Measurements from ENCODE around the gene RPP21. TPM values are rescaled to one million over a fixed set of nuclear protein-coding genes. Genes with fewer than 3 reads are reported as not detected.
A peak's percentile ranks its signal among the peaks of the same experiment; 100 is the strongest.

RPP21 gene
- total RNA-seq, 1 experiment from 2014 or later: 47.5 TPM

- H3K4me3 ChIP-seq (ENCODE audit: low read depth, low read length): no peak overlapping the region
Measured at GRCh38 chr6:30357678-30358540, 13.0 kb downstream of the RPP21 start.

DNA sequence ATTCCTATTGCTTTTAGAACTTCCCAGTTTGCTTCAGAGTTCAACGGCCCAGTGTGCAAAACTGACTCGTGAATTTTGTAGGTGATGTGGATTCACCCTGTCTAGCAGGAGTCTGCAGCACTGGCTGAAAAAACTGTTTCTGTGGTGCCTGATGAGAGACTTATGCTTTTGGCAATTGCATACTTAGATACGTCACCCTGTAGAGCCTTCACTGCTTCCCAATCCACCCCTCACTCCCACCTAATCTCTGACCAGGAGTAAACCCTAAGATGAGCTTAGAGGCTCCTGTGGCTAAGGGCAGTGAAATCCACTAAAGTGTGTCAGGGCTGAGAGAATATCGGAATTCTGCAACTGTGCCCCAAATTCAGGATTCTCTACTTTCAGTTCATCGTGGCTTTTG, 14.3 kb downstream of the RPP21 start:
- no peak overlapping the region for H3K4me3 Mint-ChIP-seq (ENCODE audit: unreplicated experiment)
- no peaks in the 10 kb centered on the region for H3K36me3 Mint-ChIP-seq (ENCODE audit: insufficient read depth, unreplicated experiment)
- H3K4me1 Mint-ChIP-seq (ENCODE audit: low read depth, unreplicated experiment): no peaks in the 10 kb centered on the region
- no peaks in the 10 kb centered on the region for H3K9me3 Mint-ChIP-seq (ENCODE audit: unreplicated experiment)
- no peak overlapping the region for H3K4me3 ChIP-seq (ENCODE audit: low read depth, low read length)
- intact Hi-C loops (cut with micrococcal nuclease; ENCODE audit: unreplicated experiment): loop anchor here (5.0 kb wide), 1 partner anchor 122 kb away; no protein-coding TSS in a partner anchor
- no peaks in the 10 kb centered on the region for H3K36me3 ChIP-seq (ENCODE audit: control insufficient read depth, insufficient read depth, low read length)
- H3K27me3 ChIP-seq (replicated peaks; ENCODE audit: control insufficient read depth, insufficient read depth, low read length): no peaks in the 10 kb centered on the region; the same call in 1 of the 2 replicates
- H3K27me3 Mint-ChIP-seq (ENCODE audit: insufficient read depth, unreplicated experiment): peaks cover 22% of the 10 kb centered on the region
- H3K9me3 ChIP-seq: no peaks in the 10 kb centered on the region
- POLR2A ChIA-PET: no interaction called here
- H3K4me1 ChIP-seq: no peaks in the 10 kb centered on the region
- no peak for DNase-seq
- no peak overlapping the region for H3K27ac Mint-ChIP-seq (ENCODE audit: unreplicated experiment)
- no TSS peak for BruUV-seq (replicated peaks)
- TF ChIP-seq, protein P1, sequence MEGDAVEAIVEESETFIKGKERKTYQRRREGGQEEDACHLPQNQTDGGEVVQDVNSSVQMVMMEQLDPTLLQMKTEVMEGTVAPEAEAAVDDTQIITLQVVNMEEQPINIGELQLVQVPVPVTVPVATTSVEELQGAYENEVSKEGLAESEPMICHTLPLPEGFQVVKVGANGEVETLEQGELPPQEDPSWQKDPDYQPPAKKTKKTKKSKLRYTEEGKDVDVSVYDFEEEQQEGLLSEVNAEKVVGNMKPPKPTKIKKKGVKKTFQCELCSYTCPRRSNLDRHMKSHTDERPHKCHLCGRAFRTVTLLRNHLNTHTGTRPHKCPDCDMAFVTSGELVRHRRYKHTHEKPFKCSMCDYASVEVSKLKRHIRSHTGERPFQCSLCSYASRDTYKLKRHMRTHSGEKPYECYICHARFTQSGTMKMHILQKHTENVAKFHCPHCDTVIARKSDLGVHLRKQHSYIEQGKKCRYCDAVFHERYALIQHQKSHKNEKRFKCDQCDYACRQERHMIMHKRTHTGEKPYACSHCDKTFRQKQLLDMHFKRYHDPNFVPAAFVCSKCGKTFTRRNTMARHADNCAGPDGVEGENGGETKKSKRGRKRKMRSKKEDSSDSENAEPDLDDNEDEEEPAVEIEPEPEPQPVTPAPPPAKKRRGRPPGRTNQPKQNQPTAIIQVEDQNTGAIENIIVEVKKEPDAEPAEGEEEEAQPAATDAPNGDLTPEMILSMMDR (IDR thresholded peaks at IDR 0.05; ENCODE audit: insufficient read depth in 1 of 2, low read depth in 1 of 2, low read length in 1 of 2, severe bottlenecking in 1 of 2, unreplicated experiment in 1 of 2): no peak
- CTCF ChIA-PET: interaction anchor here (1.0 to 1.4 kb wide), 2 partner anchors 39 to 94 kb away, joined by 4 to 5 read pairs; no protein-coding TSS in a partner anchor

More at GRCh38 chr6:30357678-30358540, 13.0 kb downstream of the RPP21 start:
- Mint-ChIP-seq H3K27me3 (ENCODE audit: insufficient read depth, unreplicated experiment) (peaks cover 22% of the 10 kb centered on the region), H3K4me3 (ENCODE audit: unreplicated experiment) (no peak overlapping the region), H3K27ac (ENCODE audit: unreplicated experiment) (no peak overlapping the region), H3K9me3 (ENCODE audit: unreplicated experiment) (no peaks in the 10 kb centered on the region), H3K36me3 (ENCODE audit: insufficient read depth, unreplicated experiment) (no peaks in the 10 kb centered on the region), H3K4me1 (ENCODE audit: low read depth, unreplicated experiment) (no peaks in the 10 kb centered on the region)
- no peaks in the 10 kb centered on the region for H3K36me3 ChIP-seq (ENCODE audit: control insufficient read depth, insufficient read depth, low read length)
- TF ChIP-seq, protein P1 (IDR thresholded peaks at IDR 0.05; ENCODE audit: insufficient read depth in 1 of 2, low read depth in 1 of 2, low read length in 1 of 2, severe bottlenecking in 1 of 2, unreplicated experiment in 1 of 2): peak; percentile 65 to 69
- peak; percentile 40 to 49 for DNase-seq
- intact Hi-C loops (cut with micrococcal nuclease; ENCODE audit: unreplicated experiment): loop anchor here (2.0 to 5.0 kb wide), 2 partner anchors 39 to 121 kb away; no protein-coding TSS in a partner anchor
- POLR2A ChIA-PET: no interaction called here
- CTCF ChIA-PET: interaction anchor here (1.0 to 1.4 kb wide), 2 partner anchors 40 to 96 kb away, joined by 4 to 5 read pairs; no protein-coding TSS in a partner anchor
- no peaks in the 10 kb centered on the region for H3K9me3 ChIP-seq
- H3K4me1 ChIP-seq: no peaks in the 10 kb centered on the region
- BruUV-seq (replicated peaks): no TSS peak
- H3K27me3 ChIP-seq (replicated peaks; ENCODE audit: control insufficient read depth, insufficient read depth, low read length): no peaks in the 10 kb centered on the region; the same call in 1 of the 2 replicates

- H3K36me3 ChIP-seq (ENCODE audit: control insufficient read depth, insufficient read depth, low read length): no peaks in the 10 kb centered on the region
- no TSS peak for BruUV-seq (replicated peaks)
- CTCF ChIA-PET: interaction anchor here (1.3 kb wide), 1 partner anchor 93 kb away, joined by 3 read pairs; no protein-coding TSS in a partner anchor
- H3K27ac Mint-ChIP-seq (ENCODE audit: unreplicated experiment): no peak overlapping the region
- no peaks in the 10 kb centered on the region for H3K4me1 Mint-ChIP-seq (ENCODE audit: low read depth, unreplicated experiment)
- H3K4me3 Mint-ChIP-seq (ENCODE audit: unreplicated experiment): no peak overlapping the region
- no peak for DNase-seq
- TF ChIP-seq, protein P1 (IDR thresholded peaks at IDR 0.05; ENCODE audit: insufficient read depth in 1 of 2, low read depth in 1 of 2, low read length in 1 of 2, severe bottlenecking in 1 of 2, unreplicated experiment in 1 of 2): no peak
- peaks cover 27% of the 10 kb centered on the region for H3K27me3 Mint-ChIP-seq (ENCODE audit: insufficient read depth, unreplicated experiment)
- no peaks in the 10 kb centered on the region for H3K9me3 Mint-ChIP-seq (ENCODE audit: unreplicated experiment)
- no peaks in the 10 kb centered on the region for H3K4me1 ChIP-seq
- POLR2A ChIA-PET: no interaction called here
- H3K36me3 Mint-ChIP-seq (ENCODE audit: insufficient read depth, unreplicated experiment): no peaks in the 10 kb centered on the region
- H3K27me3 ChIP-seq (replicated peaks; ENCODE audit: control insufficient read depth, insufficient read depth, low read length): no peaks in the 10 kb centered on the region; the same call in 1 of the 2 replicates
- intact Hi-C loops (cut with micrococcal nuclease; ENCODE audit: unreplicated experiment): no loop called here
- H3K4me3 ChIP-seq (ENCODE audit: low read depth, low read length): no peak overlapping the region
- H3K9me3 ChIP-seq: no peaks in the 10 kb centered on the region
Measured at GRCh38 chr6:30360139-30360538, 15.2 kb downstream of the RPP21 start.

Measured in Caco-2 (cell line).